Mesodermal cell (in vitro differentiated cells): ENCODE results near the gene SF3A2.

Experiments used
- H3K27ac ChIP-seq: 2 replicates; pipeline ENCODE4 v1.7.0; 2013; ENCODE audit warnings: mild to moderate bottlenecking, low read depth, low read length, moderate library complexity; ENCODE audit not compliant: severe bottlenecking
- H3K36me3 ChIP-seq: 2 replicates; pipeline ENCODE4 v1.7.1; 2013; ENCODE audit warnings: mild to moderate bottlenecking, low read length, moderate library complexity; ENCODE audit not compliant: control insufficient read depth, insufficient read depth
- H3K4me1 ChIP-seq: one replicate; pipeline ENCODE4 v1.7.1; 2013; ENCODE audit warnings: mild to moderate bottlenecking, low read length; ENCODE audit not compliant: insufficient read depth, control insufficient read depth, poor library complexity, severe bottlenecking
- H3K4me3 ChIP-seq: 2 replicates; pipeline ENCODE4 v1.7.0; 2013; ENCODE audit warnings: low read length, control low read depth, mild to moderate bottlenecking; ENCODE audit not compliant: insufficient read depth, poor library complexity, severe bottlenecking; ENCODE audit errors: extremely low read depth
- H3K9me3 ChIP-seq: 2 replicates; pipeline ENCODE4 v1.7.1; 2013; ENCODE audit warnings: mild to moderate bottlenecking, low read length, moderate library complexity; ENCODE audit not compliant: control insufficient read depth
- WGBS, 2 experiments: methylation state at CpG; one replicate each; pipeline ENCODE4 v1.1.5; 2013; ENCODE audit warnings: missing lambda C conversion rate in 2 of 2; ENCODE audit not compliant: insufficient coverage in 2 of 2; 5-methylcytosine and 5-hydroxymethylcytosine counted together

Gene SF3A2

GRCh38 chr19:2261438-2262172, 25.0 kb downstream of the SF3A2 start:
- 93 to 94% methylated on average over 5 of the region's 7 CpGs for WGBS, 2 experiments
- Histone ChIP-seq H3K4me3 (no peak overlapping the region), H3K9me3 (no peaks in the 10 kb centered on the region), H3K36me3 (no peaks in the 10 kb centered on the region), H3K4me1 (peaks cover 3% of the 10 kb centered on the region), H3K27ac (no peak overlapping the region)

- H3K27ac ChIP-seq: no peak overlapping the region
- WGBS, 2 experiments: 79 to 90% methylated on average over 11 to 14 of the region's 18 CpGs
- peaks cover 5% of the 10 kb centered on the region for H3K4me1 ChIP-seq
- H3K36me3 ChIP-seq: peaks cover 8% of the 10 kb centered on the region
- no peak overlapping the region for H3K4me3 ChIP-seq
- no peaks in the 10 kb centered on the region for H3K9me3 ChIP-seq
Measured at GRCh38 chr19:2266183-2266993, 29.8 kb downstream of the SF3A2 start.

GRCh38 chr19:2268480-2268830, 31.8 kb downstream of the SF3A2 start:
- H3K27ac ChIP-seq: no peak overlapping the region
- no peaks in the 10 kb centered on the region for H3K9me3 ChIP-seq
- peaks cover 28% of the 10 kb centered on the region for H3K36me3 ChIP-seq
- peak overlapping the region; percentile 100 for H3K4me3 ChIP-seq
- H3K4me1 ChIP-seq: peaks cover 15% of the 10 kb centered on the region
- WGBS, 2 experiments: 79% methylated on average over 3 of the region's 4 CpGs

GRCh38 chr19:2268861-2269243, 32.2 kb downstream of the SF3A2 start:
- Histone ChIP-seq H3K27ac (no peak overlapping the region), H3K9me3 (no peaks in the 10 kb centered on the region), H3K36me3 (peaks cover 30% of the 10 kb centered on the region), H3K4me3 (peak overlapping the region; percentile 100), H3K4me1 (peaks cover 17% of the 10 kb centered on the region)
- 3 to 5% methylated on average over 16 to 18 of the region's 19 CpGs for WGBS, 2 experiments

- Histone ChIP-seq H3K9me3 (no peaks in the 10 kb centered on the region), H3K4me3 (peak overlapping the region; percentile 100), H3K36me3 (peaks cover 36% of the 10 kb centered on the region), H3K27ac (peak overlapping the region; percentile 83), H3K4me1 (peaks cover 22% of the 10 kb centered on the region)
- 0% methylated on average over 54 to 69 of the region's 103 CpGs for WGBS, 2 experiments
Measured at GRCh38 chr19:2269244-2270156, 32.9 kb downstream of the SF3A2 start.

GRCh38 chr19:2270157-2270422, 33.5 kb downstream of the SF3A2 start:
- Histone ChIP-seq H3K36me3 (peaks cover 38% of the 10 kb centered on the region), H3K4me3 (peak overlapping the region; percentile 100), H3K9me3 (no peaks in the 10 kb centered on the region), H3K4me1 (peaks cover 22% of the 10 kb centered on the region), H3K27ac (peak overlapping the region; percentile 83)
- WGBS, 2 experiments: 0% methylated on average over 30 of the region's 30 CpGs

- no peaks in the 10 kb centered on the region for H3K9me3 ChIP-seq
- H3K4me3 ChIP-seq: peak overlapping the region; percentile 100
- H3K36me3 ChIP-seq: peaks cover 42% of the 10 kb centered on the region
- H3K4me1 ChIP-seq: peaks cover 22% of the 10 kb centered on the region
- peak overlapping the region; percentile 83 for H3K27ac ChIP-seq
- WGBS, 2 experiments: 0 to 1% methylated on average over 39 to 70 of the region's 88 CpGs
Measured at GRCh38 chr19:2270423-2271233, 34.0 kb downstream of the SF3A2 start.

- 43 to 57% methylated on average over 32 to 37 of the region's 43 CpGs for WGBS, 2 experiments
- Histone ChIP-seq H3K4me1 (peaks cover 20% of the 10 kb centered on the region), H3K36me3 (peaks cover 46% of the 10 kb centered on the region), H3K27ac (peak overlapping the region; percentile 83), H3K4me3 (peak overlapping the region; percentile 100), H3K9me3 (no peaks in the 10 kb centered on the region)
Measured at GRCh38 chr19:2271234-2272103, 34.8 kb downstream of the SF3A2 start.

GRCh38 chr19:2273356-2274184, 36.9 kb downstream of the SF3A2 start:
- Histone ChIP-seq H3K4me3 (peak overlapping the region; percentile 14), H3K4me1 (peaks cover 17% of the 10 kb centered on the region), H3K9me3 (no peaks in the 10 kb centered on the region), H3K27ac (peak overlapping the region; percentile 78), H3K36me3 (peaks cover 53% of the 10 kb centered on the region)
- 14 to 19% methylated on average over 34 to 45 of the region's 45 CpGs for WGBS, 2 experiments
